Nucleus accumbens (tissue), 56 donors: ENCODE results near the gene SEC31B.

Source experiments
- DNase-seq, 56 donors: peaks; one replicate each; lab custom pipeline; 2025; lab: John Stamatoyannopoulos, UW

Gene SEC31B

GRCh38 chr10:100531761-100532160, 12.1 kb upstream of the SEC31B start:
- DNase-seq, result no peak

- DNase-seq, result peak; percentile 25 to 96 (median 84)
Measured at GRCh38 chr10:100529475-100530298, 10.0 kb upstream of the SEC31B start, which contains the start of gene NDUFB8. TSS of gene NDUFB8 (minus strand) at chr10:100529871. CDS start at chr10:100529851, 20 bp downstream.

GRCh38 chr10:100528921-100529474, 9.3 kb upstream of the SEC31B start:
- DNase-seq, result peak in 6 of 56 donors; percentile 21 to 48 (median 40)

GRCh38 chr10:100528123-100528886, 8.6 kb upstream of the SEC31B start:
- DNase-seq, result no peak

GRCh38 chr10:100524638-100525037, 5.0 kb upstream of the SEC31B start:
- DNase-seq, result no peak

- no peak for DNase-seq
Measured at GRCh38 chr10:100524206-100524605, 4.5 kb upstream of the SEC31B start.

- DNase-seq, result no peak
Measured at GRCh38 chr10:100522945-100523344, 3.3 kb upstream of the SEC31B start.

GRCh38 chr10:100522107-100522801, 2.6 kb upstream of the SEC31B start:
- DNase-seq, result no peak

- DNase-seq, result no peak
Measured at GRCh38 chr10:100520811-100521210, 1.1 kb upstream of the SEC31B start.

- peak in 41 of 56 donors; percentile 1 to 81 (median 21) for DNase-seq
Measured at GRCh38 chr10:100518761-100519241, 860 bp downstream of the SEC31B start.

- DNase-seq, result no peak
Measured at GRCh38 chr10:100516847-100517246, 2.8 kb downstream of the SEC31B start.

GRCh38 chr10:100515612-100516011, 4.0 kb downstream of the SEC31B start:
- no peak for DNase-seq

- DNase-seq, result no peak
Measured at GRCh38 chr10:100510533-100511308, 8.9 kb downstream of the SEC31B start.

GRCh38 chr10:100509241-100509840, 10.3 kb downstream of the SEC31B start:
- DNase-seq, result no peak

- no peak for DNase-seq
Measured at GRCh38 chr10:100508691-100509150, 10.9 kb downstream of the SEC31B start.

- no peak for DNase-seq
Measured at GRCh38 chr10:100508266-100508665, 11.4 kb downstream of the SEC31B start.

- no peak for DNase-seq
Measured at GRCh38 chr10:100507357-100507732, 12.3 kb downstream of the SEC31B start.

GRCh38 chr10:100506596-100507356, 12.9 kb downstream of the SEC31B start:
- DNase-seq, result no peak
